ENCODE data around the gene TAF4.

- TF ChIP-seq, protein P1, sequence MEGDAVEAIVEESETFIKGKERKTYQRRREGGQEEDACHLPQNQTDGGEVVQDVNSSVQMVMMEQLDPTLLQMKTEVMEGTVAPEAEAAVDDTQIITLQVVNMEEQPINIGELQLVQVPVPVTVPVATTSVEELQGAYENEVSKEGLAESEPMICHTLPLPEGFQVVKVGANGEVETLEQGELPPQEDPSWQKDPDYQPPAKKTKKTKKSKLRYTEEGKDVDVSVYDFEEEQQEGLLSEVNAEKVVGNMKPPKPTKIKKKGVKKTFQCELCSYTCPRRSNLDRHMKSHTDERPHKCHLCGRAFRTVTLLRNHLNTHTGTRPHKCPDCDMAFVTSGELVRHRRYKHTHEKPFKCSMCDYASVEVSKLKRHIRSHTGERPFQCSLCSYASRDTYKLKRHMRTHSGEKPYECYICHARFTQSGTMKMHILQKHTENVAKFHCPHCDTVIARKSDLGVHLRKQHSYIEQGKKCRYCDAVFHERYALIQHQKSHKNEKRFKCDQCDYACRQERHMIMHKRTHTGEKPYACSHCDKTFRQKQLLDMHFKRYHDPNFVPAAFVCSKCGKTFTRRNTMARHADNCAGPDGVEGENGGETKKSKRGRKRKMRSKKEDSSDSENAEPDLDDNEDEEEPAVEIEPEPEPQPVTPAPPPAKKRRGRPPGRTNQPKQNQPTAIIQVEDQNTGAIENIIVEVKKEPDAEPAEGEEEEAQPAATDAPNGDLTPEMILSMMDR (conservative IDR thresholded peaks at IDR 0.05 in 1 of 2, IDR thresholded peaks at IDR 0.05 in 1 of 2; ENCODE audit: low read depth in 1 of 2, low read length in 2 of 2): no peak
- no peak for TF ChIP-seq EZH2 (IDR thresholded peaks at IDR 0.05; ENCODE audit: low read length, missing control alignments)
These were observed 8.7 kb downstream of the TAF4 start for GRCh38 chr20:62056975-62057374.

Data from fibroblast of lung (primary cell).